GM23248 (cell line): ENCODE measurements around the gene HDAC4. TPM values are rescaled to one million over a fixed set of nuclear protein-coding genes. Genes with fewer than 3 reads are reported as not detected.

Experiments used
- DNase-seq: peaks from one replicate; pipeline ENCODE4 v3.0.0-alpha.2; 2015
- H2AFZ ChIP-seq: fragments of 200-600 bp; sonication (generic); 2 replicates; pipeline ENCODE4 v1.6.1; 2016; ENCODE audit warnings: antibody characterized with exemption
- H3F3A ChIP-seq: fragments of 200-600 bp; sonication (generic); 2 replicates; pipeline ENCODE4 v1.6.1; 2016; ENCODE audit warnings: mild to moderate bottlenecking, antibody characterized with exemption, mixed run types; ENCODE audit not compliant: insufficient read depth
- H3K27ac ChIP-seq: fragments of 200-600 bp; sonication (generic); 2 replicates; pipeline ENCODE4 v1.5.1; 2016; ENCODE audit warnings: mild to moderate bottlenecking
- H3K27me3 ChIP-seq: fragments of 200-600 bp; sonication (generic); replicated peaks from 2 replicates; pipeline ENCODE4 v1.6.1; 2016; ENCODE audit warnings: mild to moderate bottlenecking; ENCODE audit not compliant: insufficient read depth
- H3K36me3 ChIP-seq: fragments of 200-600 bp; sonication (generic); 2 replicates; pipeline ENCODE4 v1.6.1; 2016; ENCODE audit warnings: low read depth, mild to moderate bottlenecking
- H3K4me1 ChIP-seq: fragments of 200-600 bp; sonication (generic); 2 replicates; pipeline ENCODE4 v1.6.1; 2016; ENCODE audit warnings: mild to moderate bottlenecking; ENCODE audit not compliant: insufficient read depth
- H3K4me2 ChIP-seq: fragments of 200-600 bp; sonication (generic); one replicate; pipeline ENCODE4 v1.6.1; 2016; ENCODE audit warnings: mild to moderate bottlenecking; ENCODE audit not compliant: unreplicated experiment
- H3K4me3 ChIP-seq: fragments of 200-600 bp; sonication (generic); 2 replicates; pipeline ENCODE4 v1.5.1; 2016; ENCODE audit warnings: mild to moderate bottlenecking
- H3K79me2 ChIP-seq: fragments of 200-600 bp; sonication (generic); 2 replicates; pipeline ENCODE4 v1.6.1; 2016; ENCODE audit warnings: mild to moderate bottlenecking; ENCODE audit not compliant: insufficient read depth
- H3K9ac ChIP-seq: fragments of 200-600 bp; sonication (generic); 2 replicates; pipeline ENCODE4 v1.6.1; 2016; ENCODE audit warnings: mild to moderate bottlenecking
- H3K9me2 ChIP-seq: fragments of 200-600 bp; sonication (generic); 2 replicates; pipeline ENCODE4 v1.6.1; 2016; ENCODE audit warnings: mixed run types, mild to moderate bottlenecking, moderate library complexity; ENCODE audit not compliant: insufficient read depth
- H3K9me3 ChIP-seq: fragments of 200-600 bp; sonication (generic); one replicate; pipeline ENCODE4 v1.6.1; 2017; ENCODE audit warnings: low read depth
- H4K20me1 ChIP-seq: fragments of 200-600 bp; sonication (generic); 2 replicates; pipeline ENCODE4 v1.6.0; 2016; ENCODE audit not compliant: insufficient read depth
- EZH2 ChIP-seq: fragments of 200-600 bp; sonication (generic); IDR thresholded peaks from 2 replicates; pipeline ENCODE4 v1.6.1; 2018; ENCODE audit warnings: antibody characterized with exemption, mild to moderate bottlenecking; ENCODE audit not compliant: insufficient read depth, poor library complexity, severe bottlenecking
- EZH2phosphoT487 ChIP-seq: fragments of 200-600 bp; sonication (generic); IDR thresholded peaks from 2 replicates; pipeline ENCODE4 v1.6.1; 2018; ENCODE audit warnings: antibody characterized with exemption, moderate library complexity, mild to moderate bottlenecking, low read depth; ENCODE audit not compliant: insufficient read depth
- WGBS, 2 experiments: methylation state at CpG; one replicate each; pipeline ENCODE4 v1.1.6; 2015 to 2017; ENCODE audit warnings: low lambda C conversion rate in 2 of 2, low coverage in 1 of 2; ENCODE audit errors: missing lambda C conversion rate in 2 of 2; 5-methylcytosine and 5-hydroxymethylcytosine counted together
- in situ Hi-C: fragments of 300-500 bp; cut with MboI; formaldehyde crosslinking; loops from 2 replicates; pipeline ENCODE4 v1.15.0; 2020
- polyA plus RNA-seq: library from polyadenylated mRNA; unstranded; fragments of >200 nt; fragmentation: Nextera tagmentation; extraction: Ambion mirVana; gene quantifications from 2 replicates; pipeline ENCODE4 v1.2.1, GENCODE V29; 2016
- total RNA-seq: library from RNA; depleted of rRNA; stranded (reverse); fragments of >200 nt; shearing (Covaris generic); gene quantifications from 2 replicates; pipeline ENCODE4 v1.2.3, GENCODE V29; 2014

HDAC4 gene
- total and polyA plus RNA-seq, 2 experiments from 2014 or later = 2.1 to 6.3 TPM

DNA sequence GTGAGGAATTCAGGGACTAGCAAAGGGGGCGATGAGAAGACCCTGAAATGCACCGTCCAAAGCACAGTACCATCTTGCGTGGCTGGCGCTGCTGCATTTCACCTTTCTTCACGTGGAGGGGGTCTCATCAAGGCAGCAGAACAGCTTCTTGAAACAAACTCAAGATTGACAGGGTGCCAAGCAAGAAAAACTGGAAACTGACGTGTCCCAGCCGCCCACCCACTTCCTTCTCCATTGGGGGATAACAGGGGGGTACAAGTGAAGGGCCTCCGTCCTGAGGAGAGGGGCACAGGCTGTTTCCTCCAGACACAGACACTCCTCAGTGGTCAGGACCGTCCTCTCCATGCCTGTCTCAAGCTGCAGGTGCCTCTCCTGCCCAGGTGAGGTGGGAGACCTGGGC lies 32.5 kb downstream of the HDAC4 start:
- Histone ChIP-seq H2AFZ (no peak overlapping the region), H3F3A (no peaks in the 10 kb centered on the region), H3K27me3 (no peaks in the 10 kb centered on the region), H3K9ac (no peak overlapping the region), H3K4me3 (no peak overlapping the region), H3K36me3 (no peaks in the 10 kb centered on the region), H3K27ac (no peak overlapping the region), H3K9me3 (no peaks in the 10 kb centered on the region), H3K9me2 (no peaks in the 10 kb centered on the region), H3K4me2 (no peak overlapping the region), H4K20me1 (no peaks in the 10 kb centered on the region), H3K4me1 (no peaks in the 10 kb centered on the region), H3K79me2 (peaks cover 10% of the 10 kb centered on the region; the same call in 1 of the 2 replicates)
- TF ChIP-seq EZH2 (no peak), EZH2phosphoT487 (no peak)
- no peak for DNase-seq
- in situ Hi-C loops = no loop called here
- WGBS, 2 experiments = 88 to 89% methylated on average over 9 of the region's 9 CpGs

- no peaks in the 10 kb centered on the region for H4K20me1 ChIP-seq
- H2AFZ ChIP-seq = no peak overlapping the region
- H3K9me2 ChIP-seq = no peaks in the 10 kb centered on the region
- no peak overlapping the region for H3K27ac ChIP-seq
- H3K9ac ChIP-seq = no peak overlapping the region
- no peaks in the 10 kb centered on the region for H3K4me1 ChIP-seq
- in situ Hi-C loops = no loop called here
- H3F3A ChIP-seq = no peaks in the 10 kb centered on the region
- WGBS, 2 experiments = 95% methylated on average over 12 of the region's 12 CpGs
- DNase-seq = no peak
- H3K79me2 ChIP-seq = peaks cover 17% of the 10 kb centered on the region; the same call in 1 of the 2 replicates
- H3K27me3 ChIP-seq = no peaks in the 10 kb centered on the region
- H3K4me2 ChIP-seq = no peak overlapping the region
- no peak overlapping the region for H3K4me3 ChIP-seq
- TF ChIP-seq EZH2 (no peak), EZH2phosphoT487 (no peak)
- no peaks in the 10 kb centered on the region for H3K36me3 ChIP-seq
- H3K9me3 ChIP-seq = no peaks in the 10 kb centered on the region
Measured at GRCh38 chr2:239366740-239367139, 34.1 kb downstream of the HDAC4 start.

DNA sequence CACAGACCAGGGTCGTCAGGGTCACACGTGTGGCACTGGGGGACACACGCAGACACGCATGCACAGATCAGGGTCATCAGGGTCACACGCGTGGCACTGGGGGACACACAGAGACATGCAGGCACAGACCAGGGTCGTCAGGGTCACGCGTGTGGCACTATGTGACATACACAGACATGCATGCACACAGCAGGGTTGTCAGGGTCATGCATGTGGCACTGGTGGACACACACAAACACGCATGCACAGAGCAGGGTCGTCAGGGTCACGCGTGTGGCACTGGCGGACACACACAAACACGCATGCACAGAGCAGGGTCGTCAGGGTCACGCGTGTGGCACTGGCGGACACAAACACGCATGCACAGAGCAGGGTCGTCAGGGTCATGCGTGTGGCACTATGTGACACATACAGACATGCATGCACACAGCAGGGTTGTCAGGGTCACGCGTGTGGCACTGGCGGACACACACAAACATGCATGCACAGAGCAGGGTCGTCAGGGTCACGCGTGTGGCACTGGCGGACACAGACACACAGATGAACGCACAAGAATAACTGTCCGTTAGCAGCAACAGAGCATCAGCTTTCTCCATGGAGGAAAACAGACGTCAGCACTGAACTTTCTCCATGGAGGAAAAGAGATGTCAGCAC lies 34.9 kb downstream of the HDAC4 start:
- TF ChIP-seq EZH2phosphoT487 = no peak
- TF ChIP-seq EZH2 = no peak

GRCh38 chr2:239365071-239365781 lies 35.6 kb downstream of the HDAC4 start:
- no peak overlapping the region for H2AFZ ChIP-seq
- H3K79me2 ChIP-seq = peaks cover 17% of the 10 kb centered on the region; the same call in 1 of the 2 replicates
- H3F3A ChIP-seq = no peaks in the 10 kb centered on the region
- H4K20me1 ChIP-seq = no peaks in the 10 kb centered on the region
- no peak overlapping the region for H3K4me2 ChIP-seq
- no peaks in the 10 kb centered on the region for H3K4me1 ChIP-seq
- no peaks in the 10 kb centered on the region for H3K9me2 ChIP-seq
- no peaks in the 10 kb centered on the region for H3K9me3 ChIP-seq
- TF ChIP-seq EZH2 (no peak), EZH2phosphoT487 (no peak)
- H3K36me3 ChIP-seq = no peaks in the 10 kb centered on the region
- no peak for DNase-seq
- H3K27me3 ChIP-seq = no peaks in the 10 kb centered on the region
- no peak overlapping the region for H3K9ac ChIP-seq
- in situ Hi-C loops = no loop called here
- WGBS, 2 experiments = 88 to 89% methylated on average over 11 of the region's 11 CpGs
- H3K4me3 ChIP-seq = no peak overlapping the region
- no peak overlapping the region for H3K27ac ChIP-seq

More for the DNA sequence above, 34.9 kb downstream of the HDAC4 start:
- H3K9me2 ChIP-seq = no peaks in the 10 kb centered on the region
- peaks cover 17% of the 10 kb centered on the region; the same call in 1 of the 2 replicates for H3K79me2 ChIP-seq
- no peak overlapping the region for H3K9ac ChIP-seq
- WGBS, 2 experiments = 93 to 98% methylated on average over 28 to 32 of the region's 32 CpGs
- H4K20me1 ChIP-seq = no peaks in the 10 kb centered on the region
- no peak for DNase-seq
- H3K27me3 ChIP-seq = no peaks in the 10 kb centered on the region
- no peaks in the 10 kb centered on the region for H3F3A ChIP-seq
- H3K4me3 ChIP-seq = no peak overlapping the region
- in situ Hi-C loops = no loop called here
- no peak overlapping the region for H3K4me2 ChIP-seq
- no peak overlapping the region for H2AFZ ChIP-seq
- no peaks in the 10 kb centered on the region for H3K4me1 ChIP-seq
- H3K36me3 ChIP-seq = no peaks in the 10 kb centered on the region
- H3K9me3 ChIP-seq = no peaks in the 10 kb centered on the region
- no peak overlapping the region for H3K27ac ChIP-seq
